Stimulated activated memory B cell treated with anti-CD40 and anti-IgM and Interleukin-4, amounts not matched to agents 10 μg/mL and 1 μg/mL and 100 μg/mL, for 72 hours (primary cell): ENCODE measurements around the gene PKDCC.
"Not testable (repeated sequence)": the region's sequence is repeated elsewhere in the genome, so short reads cannot be mapped to it uniquely, and the experiment has no call there.

Experiments
- ATAC-seq: fragments of 150-1000 bp; cut with Tn5 transposase; 2 replicates; pipeline ENCODE4 v1.10.0; 2021
- H3K27ac Mint-ChIP-seq: one replicate; pipeline ENCODE4 v1.8.0; 2022; ENCODE audit warnings: mild to moderate bottlenecking, mixed read lengths
- H3K27me3 Mint-ChIP-seq: one replicate; pipeline ENCODE4 v1.8.0; 2022; ENCODE audit warnings: mixed read lengths
- H3K36me3 Mint-ChIP-seq: one replicate; pipeline ENCODE4 v1.8.0; 2022; ENCODE audit warnings: mixed read lengths
- H3K4me1 Mint-ChIP-seq: one replicate; pipeline ENCODE4 v1.8.0; 2022; ENCODE audit warnings: mixed read lengths
- H3K4me3 Mint-ChIP-seq: one replicate; pipeline ENCODE4 v1.8.0; 2022; ENCODE audit warnings: mild to moderate bottlenecking, moderate library complexity, mixed read lengths
- H3K9me3 Mint-ChIP-seq: one replicate; pipeline ENCODE4 v1.8.0; 2022; ENCODE audit warnings: mixed read lengths

The PKDCC gene

GRCh38 chr2:42025151-42025582 lies 22.7 kb upstream of the PKDCC start:
- Mint-ChIP-seq H3K9me3 (peaks cover 6% of the 10 kb centered on the region), H3K36me3 (peaks cover 6% of the 10 kb centered on the region), H3K4me1 (peaks cover 12% of the 10 kb centered on the region), H3K27me3 (peaks cover 13% of the 10 kb centered on the region), H3K27ac (no peak overlapping the region), H3K4me3 (no peak overlapping the region)
- no peak for ATAC-seq

GRCh38 chr2:42026272-42026671 lies 21.5 kb upstream of the PKDCC start:
- ATAC-seq, result no peak
- H3K4me1 Mint-ChIP-seq, result peaks cover 18% of the 10 kb centered on the region
- H3K36me3 Mint-ChIP-seq, result peaks cover 6% of the 10 kb centered on the region
- H3K4me3 Mint-ChIP-seq, result no peak overlapping the region
- H3K9me3 Mint-ChIP-seq, result peaks cover 6% of the 10 kb centered on the region
- H3K27ac Mint-ChIP-seq, result no peak overlapping the region
- peaks cover 20% of the 10 kb centered on the region for H3K27me3 Mint-ChIP-seq

- Mint-ChIP-seq H3K9me3 (peaks cover 3% of the 10 kb centered on the region), H3K4me1 (peaks cover 18% of the 10 kb centered on the region), H3K4me3 (no peak overlapping the region), H3K27ac (peak overlapping the region; percentile 30), H3K36me3 (no peaks in the 10 kb centered on the region), H3K27me3 (peaks cover 41% of the 10 kb centered on the region)
- no peak for ATAC-seq
These were observed 19.2 kb upstream of the PKDCC start for GRCh38 chr2:42028571-42029148.

- peaks cover 41% of the 10 kb centered on the region for H3K27me3 Mint-ChIP-seq
- no peak for ATAC-seq
- peaks cover 18% of the 10 kb centered on the region for H3K4me1 Mint-ChIP-seq
- H3K36me3 Mint-ChIP-seq, result no peaks in the 10 kb centered on the region
- no peak overlapping the region for H3K27ac Mint-ChIP-seq
- H3K9me3 Mint-ChIP-seq, result peaks cover 3% of the 10 kb centered on the region
- no peak overlapping the region for H3K4me3 Mint-ChIP-seq
These were observed 18.6 kb upstream of the PKDCC start for GRCh38 chr2:42029171-42029570.

- no peak for ATAC-seq
- Mint-ChIP-seq H3K4me3 (no peak overlapping the region), H3K27me3 (peaks cover 37% of the 10 kb centered on the region), H3K36me3 (no peaks in the 10 kb centered on the region), H3K27ac (no peak overlapping the region), H3K4me1 (peaks cover 18% of the 10 kb centered on the region), H3K9me3 (peaks cover 3% of the 10 kb centered on the region)
These were observed 18.1 kb upstream of the PKDCC start for GRCh38 chr2:42029639-42030199.

- Mint-ChIP-seq H3K4me3 (no peak overlapping the region), H3K27ac (no peak overlapping the region), H3K27me3 (peaks cover 32% of the 10 kb centered on the region), H3K36me3 (no peaks in the 10 kb centered on the region), H3K4me1 (peaks cover 18% of the 10 kb centered on the region), H3K9me3 (peaks cover 3% of the 10 kb centered on the region)
- ATAC-seq, result no peak
These were observed 17.5 kb upstream of the PKDCC start for GRCh38 chr2:42030200-42030759.

GRCh38 chr2:42030829-42031228 lies 17.0 kb upstream of the PKDCC start:
- peak; percentile 35 for ATAC-seq
- no peaks in the 10 kb centered on the region for H3K36me3 Mint-ChIP-seq
- no peak overlapping the region for H3K27ac Mint-ChIP-seq
- peaks cover 18% of the 10 kb centered on the region for H3K4me1 Mint-ChIP-seq
- peaks cover 32% of the 10 kb centered on the region for H3K27me3 Mint-ChIP-seq
- H3K4me3 Mint-ChIP-seq, result no peak overlapping the region
- H3K9me3 Mint-ChIP-seq, result peaks cover 3% of the 10 kb centered on the region

- Mint-ChIP-seq H3K27me3 (peaks cover 32% of the 10 kb centered on the region), H3K36me3 (no peaks in the 10 kb centered on the region), H3K27ac (no peak overlapping the region), H3K9me3 (peaks cover 3% of the 10 kb centered on the region), H3K4me1 (peaks cover 18% of the 10 kb centered on the region), H3K4me3 (no peak overlapping the region)
- peak; percentile 21 for ATAC-seq
These were observed 16.3 kb upstream of the PKDCC start for GRCh38 chr2:42031281-42032223.

GRCh38 chr2:42032224-42032620 lies 15.6 kb upstream of the PKDCC start:
- H3K9me3 Mint-ChIP-seq, result peaks cover 3% of the 10 kb centered on the region
- peaks cover 18% of the 10 kb centered on the region for H3K4me1 Mint-ChIP-seq
- H3K27ac Mint-ChIP-seq, result no peak overlapping the region
- peaks cover 32% of the 10 kb centered on the region for H3K27me3 Mint-ChIP-seq
- no peak overlapping the region for H3K4me3 Mint-ChIP-seq
- H3K36me3 Mint-ChIP-seq, result no peaks in the 10 kb centered on the region
- no peak for ATAC-seq

- Mint-ChIP-seq H3K27me3 (peaks cover 32% of the 10 kb centered on the region), H3K27ac (no peak overlapping the region), H3K9me3 (peaks cover 3% of the 10 kb centered on the region), H3K4me1 (peaks cover 18% of the 10 kb centered on the region), H3K4me3 (no peak overlapping the region), H3K36me3 (no peaks in the 10 kb centered on the region)
- no peak for ATAC-seq
These were observed 15.1 kb upstream of the PKDCC start for GRCh38 chr2:42032745-42033144.

- not testable (repeated sequence) for H3K9me3 Mint-ChIP-seq, H3K27ac Mint-ChIP-seq, ATAC-seq, H3K36me3 Mint-ChIP-seq, H3K4me3 Mint-ChIP-seq, H3K4me1 Mint-ChIP-seq
- H3K27me3 Mint-ChIP-seq, result peaks cover 32% of the 10 kb centered on the region
These were observed 13.7 kb upstream of the PKDCC start for GRCh38 chr2:42034096-42034495.

GRCh38 chr2:42035241-42035640 lies 12.6 kb upstream of the PKDCC start:
- no peak overlapping the region for H3K27ac Mint-ChIP-seq
- peaks cover 27% of the 10 kb centered on the region for H3K27me3 Mint-ChIP-seq
- H3K4me3 Mint-ChIP-seq, result no peak overlapping the region
- no peak for ATAC-seq
- peaks cover 3% of the 10 kb centered on the region for H3K9me3 Mint-ChIP-seq
- H3K36me3 Mint-ChIP-seq, result no peaks in the 10 kb centered on the region
- peaks cover 6% of the 10 kb centered on the region for H3K4me1 Mint-ChIP-seq

GRCh38 chr2:42036413-42036812 lies 11.4 kb upstream of the PKDCC start:
- H3K27me3 Mint-ChIP-seq, result peaks cover 21% of the 10 kb centered on the region
- no peaks in the 10 kb centered on the region for H3K36me3 Mint-ChIP-seq
- no peak overlapping the region for H3K4me3 Mint-ChIP-seq
- peaks cover 3% of the 10 kb centered on the region for H3K9me3 Mint-ChIP-seq
- H3K4me1 Mint-ChIP-seq, result no peaks in the 10 kb centered on the region
- ATAC-seq, result no peak
- H3K27ac Mint-ChIP-seq, result no peak overlapping the region

- no peaks in the 10 kb centered on the region for H3K4me1 Mint-ChIP-seq
- peaks cover 21% of the 10 kb centered on the region for H3K27me3 Mint-ChIP-seq
- no peak overlapping the region for H3K4me3 Mint-ChIP-seq
- H3K9me3 Mint-ChIP-seq, result peaks cover 3% of the 10 kb centered on the region
- H3K36me3 Mint-ChIP-seq, result no peaks in the 10 kb centered on the region
- no peak overlapping the region for H3K27ac Mint-ChIP-seq
- no peak for ATAC-seq
These were observed 10.9 kb upstream of the PKDCC start for GRCh38 chr2:42036940-42037339.

GRCh38 chr2:42040643-42041278 lies 7.1 kb upstream of the PKDCC start:
- no peak for ATAC-seq
- H3K9me3 Mint-ChIP-seq, result no peaks in the 10 kb centered on the region
- H3K27ac Mint-ChIP-seq, result no peak overlapping the region
- H3K36me3 Mint-ChIP-seq, result no peaks in the 10 kb centered on the region
- H3K4me1 Mint-ChIP-seq, result no peaks in the 10 kb centered on the region
- H3K4me3 Mint-ChIP-seq, result no peak overlapping the region
- H3K27me3 Mint-ChIP-seq, result peaks cover 41% of the 10 kb centered on the region
